Chondrocyte (in vitro differentiated cells): Measurements from ENCODE around the gene CACYBP. TPM values are rescaled to one million over a fixed set of nuclear protein-coding genes. Genes with fewer than 3 reads are reported as not detected.
A peak's percentile ranks its signal among the peaks of the same experiment; 100 is the strongest.

Experiments used
- DNase-seq: peaks from one replicate; pipeline ENCODE4 v3.0.0; 2021; ENCODE audit warnings: mixed read lengths, low spot score
- H3K27ac Mint-ChIP-seq: one replicate; pipeline ENCODE4 v1.8.0; 2021; ENCODE audit warnings: mild to moderate bottlenecking, moderate library complexity, mixed read lengths; ENCODE audit not compliant: unreplicated experiment
- H3K27me3 Mint-ChIP-seq: 2 replicates; pipeline ENCODE4 v1.8.0; 2021; ENCODE audit warnings: low read depth, mixed read lengths
- H3K36me3 Mint-ChIP-seq: 2 replicates; pipeline ENCODE4 v1.8.0; 2021; ENCODE audit warnings: low read depth, mixed read lengths
- H3K4me1 Mint-ChIP-seq: 2 replicates; pipeline ENCODE4 v1.8.0; 2021; ENCODE audit warnings: low read depth, mild to moderate bottlenecking, mixed read lengths
- H3K4me3 Mint-ChIP-seq: one replicate; pipeline ENCODE4 v1.8.0; 2021; ENCODE audit warnings: mild to moderate bottlenecking, moderate library complexity, mixed read lengths; ENCODE audit not compliant: unreplicated experiment
- H3K9me3 Mint-ChIP-seq: 2 replicates; pipeline ENCODE4 v1.8.0; 2021; ENCODE audit warnings: low read depth, mixed read lengths
- total RNA-seq: library from RNA; stranded (reverse); gene quantifications from 3 replicates; pipeline ENCODE4 v1.2.1, GENCODE V29; 2021
- TF ChIP-seq, protein P1 (sequence below): fragments of 200-600 bp; sonication (generic); IDR thresholded peaks from 2 replicates; pipeline ENCODE4 v1.5.0; 2021; ENCODE audit warnings: antibody characterized with exemption, mild to moderate bottlenecking, moderate library complexity

Gene CACYBP
- total RNA-seq, 1 donor from 2014 or later: 65.4 TPM

DNA sequence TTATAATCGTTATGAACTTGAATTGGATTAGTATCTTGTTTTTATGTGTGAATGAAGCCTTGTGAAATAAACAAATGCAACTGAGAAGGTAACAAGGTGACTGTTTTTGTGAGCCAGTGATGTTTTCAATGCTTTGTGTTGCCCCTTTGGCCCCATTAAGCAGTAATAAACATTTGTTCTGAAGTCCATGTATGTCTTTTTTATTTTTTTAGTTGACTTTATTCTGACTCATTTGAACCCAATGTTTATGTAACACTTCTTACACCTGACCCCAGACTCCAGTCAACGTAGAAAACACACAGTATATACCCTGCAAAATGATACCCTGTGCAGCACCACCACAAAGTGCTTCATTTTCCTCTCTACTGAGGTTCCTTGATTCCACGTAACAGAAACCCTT lies 4.6 kb upstream of the CACYBP start:
- DNase-seq: no peak
- no peak overlapping the region for H3K27ac Mint-ChIP-seq

DNA sequence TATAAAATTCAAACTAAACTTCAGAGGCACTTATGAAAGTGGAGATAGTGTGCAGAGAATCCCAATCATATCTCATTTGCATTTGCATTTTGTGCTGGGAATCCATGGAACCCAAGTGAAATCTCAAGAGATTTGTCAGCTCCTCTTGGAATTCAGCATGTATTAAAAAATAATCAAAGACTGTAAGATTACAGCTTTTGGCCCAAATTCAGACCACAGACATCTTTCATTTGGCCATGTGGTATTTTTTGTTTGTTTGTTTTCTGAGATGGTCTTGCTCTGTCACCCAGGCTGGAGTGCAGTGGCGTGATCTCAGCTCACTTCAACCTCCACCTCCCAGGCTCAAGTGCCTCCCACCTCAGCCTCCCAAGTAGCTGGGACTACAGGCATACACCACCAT lies 3.8 kb upstream of the CACYBP start:
- TF ChIP-seq, protein P1, sequence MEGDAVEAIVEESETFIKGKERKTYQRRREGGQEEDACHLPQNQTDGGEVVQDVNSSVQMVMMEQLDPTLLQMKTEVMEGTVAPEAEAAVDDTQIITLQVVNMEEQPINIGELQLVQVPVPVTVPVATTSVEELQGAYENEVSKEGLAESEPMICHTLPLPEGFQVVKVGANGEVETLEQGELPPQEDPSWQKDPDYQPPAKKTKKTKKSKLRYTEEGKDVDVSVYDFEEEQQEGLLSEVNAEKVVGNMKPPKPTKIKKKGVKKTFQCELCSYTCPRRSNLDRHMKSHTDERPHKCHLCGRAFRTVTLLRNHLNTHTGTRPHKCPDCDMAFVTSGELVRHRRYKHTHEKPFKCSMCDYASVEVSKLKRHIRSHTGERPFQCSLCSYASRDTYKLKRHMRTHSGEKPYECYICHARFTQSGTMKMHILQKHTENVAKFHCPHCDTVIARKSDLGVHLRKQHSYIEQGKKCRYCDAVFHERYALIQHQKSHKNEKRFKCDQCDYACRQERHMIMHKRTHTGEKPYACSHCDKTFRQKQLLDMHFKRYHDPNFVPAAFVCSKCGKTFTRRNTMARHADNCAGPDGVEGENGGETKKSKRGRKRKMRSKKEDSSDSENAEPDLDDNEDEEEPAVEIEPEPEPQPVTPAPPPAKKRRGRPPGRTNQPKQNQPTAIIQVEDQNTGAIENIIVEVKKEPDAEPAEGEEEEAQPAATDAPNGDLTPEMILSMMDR: no peak
- Mint-ChIP-seq H3K36me3 (no peaks in the 10 kb centered on the region), H3K4me1 (peaks cover 18% of the 10 kb centered on the region), H3K27ac (no peak overlapping the region), H3K4me3 (no peak overlapping the region), H3K9me3 (no peaks in the 10 kb centered on the region), H3K27me3 (no peaks in the 10 kb centered on the region)
- no peak for DNase-seq

More for the DNA sequence above, 4.6 kb upstream of the CACYBP start:
- TF ChIP-seq, protein P1: no peak
- H3K27me3 Mint-ChIP-seq: no peaks in the 10 kb centered on the region
- H3K9me3 Mint-ChIP-seq: no peaks in the 10 kb centered on the region
- H3K4me1 Mint-ChIP-seq: peaks cover 12% of the 10 kb centered on the region
- no peak overlapping the region for H3K4me3 Mint-ChIP-seq
- H3K36me3 Mint-ChIP-seq: no peaks in the 10 kb centered on the region

DNA sequence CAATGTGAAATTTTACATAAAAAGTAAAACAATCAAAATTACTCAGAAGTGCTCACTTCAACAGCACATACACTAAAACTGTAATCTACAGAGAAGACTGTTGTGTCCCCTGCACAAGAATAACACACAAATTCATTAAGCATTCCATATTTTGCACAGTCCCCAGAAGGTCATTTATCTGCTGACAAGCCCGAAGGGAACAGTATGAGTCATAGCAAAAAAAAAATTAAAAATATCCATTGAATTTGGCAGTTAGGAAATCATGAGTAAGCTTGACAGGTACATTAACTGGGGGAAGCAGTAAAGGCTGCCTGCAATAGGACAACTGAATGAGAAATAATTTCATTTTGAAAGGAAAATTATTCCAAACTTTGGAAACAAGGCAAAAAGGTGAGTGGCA lies 3.3 kb upstream of the CACYBP start:
- Mint-ChIP-seq H3K4me3 (no peak overlapping the region), H3K27me3 (no peaks in the 10 kb centered on the region), H3K4me1 (peaks cover 24% of the 10 kb centered on the region), H3K9me3 (no peaks in the 10 kb centered on the region), H3K36me3 (no peaks in the 10 kb centered on the region), H3K27ac (peak overlapping the region; percentile 22)
- DNase-seq: no peak
- TF ChIP-seq, protein P1: no peak

DNA sequence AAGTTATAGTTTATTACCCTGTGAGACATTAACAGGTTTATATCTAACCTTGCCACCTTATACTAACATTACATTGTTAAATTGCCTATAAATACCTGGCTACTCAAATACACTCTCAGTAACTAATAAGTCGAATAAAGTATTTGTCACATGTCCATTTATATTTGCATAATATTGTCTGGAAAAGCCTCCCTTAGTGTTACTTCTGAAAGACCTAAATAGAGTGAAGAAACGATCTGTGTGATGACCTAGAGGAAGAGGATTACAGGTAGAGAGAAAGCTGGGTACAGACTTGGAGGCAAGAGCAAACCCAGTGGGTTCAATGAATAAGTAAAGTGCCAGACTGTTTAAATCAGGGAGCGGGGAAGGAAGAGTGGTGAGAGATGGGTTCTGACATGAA lies 2.7 kb upstream of the CACYBP start:
- DNase-seq: no peak
- peaks cover 27% of the 10 kb centered on the region for H3K4me1 Mint-ChIP-seq
- H3K9me3 Mint-ChIP-seq: no peaks in the 10 kb centered on the region
- H3K27me3 Mint-ChIP-seq: no peaks in the 10 kb centered on the region
- no peak overlapping the region for H3K4me3 Mint-ChIP-seq
- TF ChIP-seq, protein P1: no peak
- no peak overlapping the region for H3K27ac Mint-ChIP-seq
- no peaks in the 10 kb centered on the region for H3K36me3 Mint-ChIP-seq

DNA sequence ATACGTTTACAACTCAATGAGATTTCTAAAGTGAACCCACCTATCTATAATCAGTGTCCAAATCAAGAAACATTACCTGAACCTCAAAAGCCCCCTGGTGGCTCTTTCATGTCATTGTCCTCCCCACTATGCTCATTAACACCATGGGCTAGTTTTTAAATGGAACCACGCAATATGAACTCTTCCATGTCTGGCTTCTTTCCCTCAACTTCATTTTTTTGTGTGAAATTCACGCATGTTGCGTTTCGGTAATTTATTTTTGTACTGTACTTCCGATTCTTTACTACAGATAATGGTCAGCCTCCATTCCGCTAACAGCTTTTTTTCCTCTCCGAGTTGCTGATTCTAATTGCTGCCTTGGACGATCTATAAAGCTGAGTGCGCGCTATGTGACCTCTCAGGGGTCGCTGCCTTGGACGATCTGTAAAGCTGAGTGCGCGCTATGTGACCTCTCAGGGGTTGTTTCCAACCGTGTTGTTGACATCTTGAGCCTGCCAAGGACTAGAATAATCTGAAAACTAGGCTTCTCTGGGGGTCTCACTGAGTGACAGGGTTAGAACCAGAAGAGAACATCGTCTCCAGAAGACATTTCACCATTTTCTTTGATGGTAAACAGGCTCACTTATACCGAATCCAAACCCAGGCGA lies 1.1 kb upstream of the CACYBP start:
- Mint-ChIP-seq H3K27me3 (no peaks in the 10 kb centered on the region), H3K36me3 (no peaks in the 10 kb centered on the region), H3K4me1 (peaks cover 39% of the 10 kb centered on the region), H3K9me3 (no peaks in the 10 kb centered on the region), H3K4me3 (no peak overlapping the region), H3K27ac (no peak overlapping the region)
- no peak for DNase-seq
- TF ChIP-seq, protein P1: peak; percentile 97
